ENCODE data around the gene CCDC197.
A peak's percentile ranks its signal among the peaks of the same experiment; 100 is the strongest.

The CCDC197 gene

GRCh38 chr14:93980456-93981201 lies 16.5 kb upstream of the CCDC197 start:
- no peak for DNase-seq

- no peak for DNase-seq
Measured at GRCh38 chr14:93981316-93982229, 15.5 kb upstream of the CCDC197 start.

- DNase-seq, result no peak
Measured at GRCh38 chr14:93982230-93983007, 14.7 kb upstream of the CCDC197 start.

DNA sequence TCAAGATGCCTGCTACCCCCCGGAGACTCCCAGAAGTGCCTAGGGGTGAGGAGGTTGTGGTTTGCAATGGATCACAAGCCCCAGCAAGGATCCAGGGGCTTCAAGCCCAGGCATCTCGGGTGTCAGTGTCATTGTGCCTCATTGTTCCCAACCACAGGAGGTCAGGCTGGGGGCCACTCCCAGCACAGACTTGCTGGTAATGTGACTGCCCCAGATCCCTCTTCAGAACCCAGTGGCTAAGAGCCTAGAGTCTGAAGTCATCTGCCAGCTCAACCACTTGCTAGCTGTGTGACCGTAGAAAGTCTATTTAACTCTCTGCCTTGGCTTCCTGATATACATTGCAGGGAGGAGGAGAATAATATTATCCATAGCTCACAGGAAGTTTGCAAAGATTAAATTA lies 13.0 kb upstream of the CCDC197 start:
- DNase-seq, result no peak

- no peak for DNase-seq
Measured at GRCh38 chr14:93984987-93985410, 12.1 kb upstream of the CCDC197 start.

GRCh38 chr14:93986955-93987354 lies 10.1 kb upstream of the CCDC197 start:
- no peak for DNase-seq

GRCh38 chr14:93987376-93987775 lies 9.7 kb upstream of the CCDC197 start:
- DNase-seq, result no peak

- DNase-seq, result no peak
Measured at GRCh38 chr14:93987815-93988476, 9.2 kb upstream of the CCDC197 start.

DNA sequence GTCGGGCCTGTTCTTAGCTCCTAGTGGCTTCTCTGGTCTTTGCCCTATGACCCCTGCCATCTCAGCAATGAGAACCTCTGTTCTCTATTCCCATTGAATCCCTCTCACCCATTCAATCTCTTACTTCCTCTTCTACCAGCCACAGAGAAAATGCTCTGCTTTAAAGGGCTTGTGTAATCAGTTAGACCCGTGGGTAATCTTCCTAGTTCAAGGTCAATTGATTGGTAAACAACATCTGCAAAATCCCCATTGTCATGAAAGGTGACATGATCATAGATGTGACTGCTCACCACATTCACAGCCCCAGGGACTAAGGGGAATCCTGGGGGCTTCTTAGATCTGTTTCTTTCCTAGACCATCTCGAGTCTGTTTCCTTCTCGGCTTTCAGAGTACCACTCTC lies 7.2 kb upstream of the CCDC197 start:
- no peak for DNase-seq

- DNase-seq, result no peak
Measured at GRCh38 chr14:93991212-93991611, 5.9 kb upstream of the CCDC197 start.

DNA sequence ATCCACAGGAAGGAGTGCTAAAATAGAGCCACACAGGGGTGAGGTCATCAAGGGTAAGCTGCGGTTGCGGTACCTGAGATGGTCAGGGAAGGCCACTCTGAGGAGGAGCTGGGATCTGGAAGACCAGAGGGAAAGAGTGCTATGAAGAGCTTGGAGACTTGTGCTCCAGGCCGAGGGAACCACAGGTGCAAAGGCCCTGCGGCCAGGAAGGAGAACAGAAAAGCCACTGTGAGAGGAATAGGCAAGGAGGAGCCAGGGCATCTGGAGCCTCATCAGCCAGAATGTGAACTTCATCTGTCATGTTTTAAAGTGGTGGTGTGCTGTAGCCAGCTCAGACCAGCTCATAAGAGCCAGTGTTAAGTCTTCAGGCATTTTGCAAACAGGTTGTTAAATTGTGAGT lies 5.5 kb upstream of the CCDC197 start:
- no peak for DNase-seq

- no peak for DNase-seq
Measured at GRCh38 chr14:93993382-93993781, 3.7 kb upstream of the CCDC197 start.

DNA sequence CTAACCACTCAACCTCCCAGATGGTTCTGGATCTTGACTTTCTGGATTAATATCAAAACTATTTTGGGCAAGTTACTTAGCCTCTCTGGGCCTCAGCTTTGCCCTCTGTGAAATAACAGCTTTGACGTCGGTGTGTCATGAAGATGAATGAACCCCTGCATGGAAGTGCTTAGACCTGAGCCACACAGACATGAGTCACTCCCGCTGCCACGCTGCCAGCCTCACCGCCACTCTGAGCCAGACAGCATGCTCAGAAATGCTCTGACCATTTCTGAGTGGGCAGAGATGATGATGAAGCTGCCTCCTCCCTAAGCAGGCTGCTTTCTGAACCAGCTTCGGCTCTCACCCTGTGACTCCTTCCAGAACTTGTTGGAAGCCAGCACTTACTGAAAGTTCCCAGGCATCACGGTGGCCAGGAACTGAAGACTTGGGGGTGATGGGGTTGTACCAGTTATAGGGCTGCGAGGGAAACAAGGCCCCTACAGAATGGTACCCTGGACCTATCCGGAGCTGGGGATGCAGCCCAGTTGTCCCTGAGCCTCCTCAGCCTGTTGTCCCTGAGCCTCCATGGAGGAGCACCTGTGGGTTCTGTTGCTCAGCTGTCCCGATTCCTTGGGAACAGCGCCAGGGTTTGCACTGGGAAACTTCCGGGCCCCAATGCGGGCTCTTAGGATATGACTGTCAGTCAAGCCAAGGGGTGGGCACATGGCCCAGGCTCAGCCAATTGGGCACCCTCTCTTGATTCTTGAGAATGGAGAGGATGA lies 2.0 kb upstream of the CCDC197 start:
- peak; percentile 20 for DNase-seq

GRCh38 chr14:93996130-93996695 lies 888 bp upstream of the CCDC197 start:
- DNase-seq, result no peak

- DNase-seq, result no peak
Measured at GRCh38 chr14:93997916-93998870, 1.1 kb downstream of the CCDC197 start.

DNA sequence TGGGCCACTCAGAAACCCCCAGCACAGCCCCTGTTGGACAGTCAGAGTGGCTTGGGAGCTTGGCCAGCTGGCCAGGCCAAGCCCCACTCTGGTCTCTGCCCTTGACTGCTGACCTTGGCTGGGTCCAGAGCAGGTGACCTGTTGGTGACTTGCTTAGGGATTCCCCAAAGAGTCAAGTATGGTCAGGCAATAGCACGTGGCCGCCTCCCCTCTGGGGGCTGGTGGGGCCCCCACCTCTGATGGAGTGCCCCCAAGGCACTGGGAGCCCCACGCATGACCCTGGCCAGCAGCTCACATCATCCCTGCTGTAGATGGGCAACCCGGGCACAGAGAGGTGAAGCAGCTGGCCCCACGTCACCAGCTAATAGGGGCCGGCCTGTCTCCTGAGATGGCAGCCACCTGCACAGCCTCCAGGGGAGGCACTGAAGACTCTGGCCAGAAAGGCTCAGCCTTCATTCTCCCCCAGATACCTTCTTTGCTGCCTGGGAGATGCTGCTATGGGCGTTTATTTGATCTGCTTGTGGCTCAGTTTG lies 1.8 kb downstream of the CCDC197 start:
- DNase-seq, result no peak

DNA sequence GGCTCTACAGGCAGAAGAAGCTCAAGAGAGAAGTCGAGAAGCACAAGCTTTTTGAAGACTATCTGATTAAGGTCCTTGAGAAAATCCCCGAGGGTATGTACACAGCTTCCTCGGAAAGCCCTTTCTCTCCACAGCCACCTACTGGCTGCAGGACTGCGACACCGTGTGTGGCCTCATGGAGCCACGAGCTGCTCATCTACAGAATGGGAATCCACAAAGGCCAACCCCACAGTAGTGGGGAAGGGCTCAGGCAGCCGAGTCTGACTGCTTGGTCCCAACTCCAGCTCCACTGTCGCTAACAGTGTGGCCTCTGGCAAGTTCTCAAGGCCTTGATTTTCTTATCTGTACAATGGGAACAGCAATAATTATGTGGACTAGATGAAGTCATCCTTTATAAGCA lies 2.5 kb downstream of the CCDC197 start:
- no peak for DNase-seq

DNA sequence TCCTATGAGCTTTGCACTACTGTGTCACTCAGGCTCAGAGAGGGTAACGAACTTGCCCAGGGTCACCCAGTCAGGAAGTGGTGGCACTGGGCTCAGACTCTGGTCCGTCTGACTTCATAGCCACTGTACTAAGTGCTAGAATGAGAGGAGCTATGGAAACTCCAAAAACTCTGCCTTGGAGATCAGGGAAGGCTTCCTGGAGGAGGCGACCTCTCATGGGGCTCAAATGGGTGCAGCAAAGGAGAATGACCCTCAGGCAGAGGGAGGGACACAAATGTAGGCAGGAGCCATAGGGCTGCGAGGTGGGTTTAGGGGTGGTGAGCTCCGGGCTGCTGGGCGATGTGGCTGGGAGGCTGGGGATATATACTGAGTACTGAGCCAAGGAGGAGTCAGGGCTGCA lies 3.2 kb downstream of the CCDC197 start:
- DNase-seq, result no peak

DNA sequence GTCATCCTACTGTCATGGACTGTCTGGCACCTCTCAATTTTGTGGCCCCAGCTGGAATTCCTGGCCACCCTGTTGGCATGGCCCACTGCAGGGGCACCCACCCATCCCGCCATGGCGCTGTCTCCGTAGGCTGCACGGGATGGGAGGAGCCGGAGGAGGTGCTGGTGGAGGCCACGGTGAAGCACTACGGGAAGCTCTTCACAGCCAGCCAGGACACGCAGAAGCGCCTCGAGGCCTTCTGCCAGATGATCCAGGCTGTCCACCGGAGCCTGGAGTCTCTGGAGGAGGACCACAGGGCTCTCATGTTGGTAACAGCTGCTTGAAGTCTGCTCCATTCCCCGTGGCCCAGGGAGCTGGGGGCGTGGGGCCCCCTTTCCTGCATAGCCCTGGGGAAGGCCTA lies 3.9 kb downstream of the CCDC197 start:
- DNase-seq, result no peak

Data from activated gamma-delta T cell treated with Interleukin-2 at 50 U/mL for 16 hours (primary cell).